Activated CD8-positive, alpha-beta T cell treated with anti-CD3 and anti-CD28 coated beads for 36 hours (primary cell): ENCODE measurements around the gene KCTD2. TPM values are rescaled to one million over a fixed set of nuclear protein-coding genes. Genes with fewer than 3 reads are reported as not detected.
"Not testable (repeated sequence)": the region's sequence is repeated elsewhere in the genome, so short reads cannot be mapped to it uniquely, and the experiment has no call there.

ENCODE experiments used
- ATAC-seq: fragments of 200-7000 bp; cut with Tn5 transposase; one replicate; pipeline ENCODE4 v1.10.0; 2021; ENCODE audit warnings: mild to moderate bottlenecking, moderate library complexity
- CTCF ChIA-PET: fragments of 350-600 bp; sonication (Branson Sonifier 250); formaldehyde crosslinking; loops from one replicate; lab custom pipeline; 2021; ENCODE audit warnings: antibody characterized with exemption; lab: Charles Lee
- POLR2A ChIA-PET: fragments of 350-600 bp; sonication (Branson Sonifier 250); formaldehyde crosslinking; loops from one replicate; lab custom pipeline; 2021; ENCODE audit warnings: antibody characterized with exemption; lab: Charles Lee
- DNase-seq: peaks from one replicate; pipeline ENCODE4 v3.0.0-alpha.2; 2020
- H3K27ac Mint-ChIP-seq: one replicate; pipeline ENCODE4 v1.8.0; 2021; ENCODE audit warnings: mild to moderate bottlenecking, mixed read lengths
- H3K27me3 Mint-ChIP-seq: one replicate; pipeline ENCODE4 v1.8.0; 2021; ENCODE audit warnings: mixed read lengths
- H3K36me3 Mint-ChIP-seq: one replicate; pipeline ENCODE4 v1.8.0; 2021; ENCODE audit warnings: low read depth, mixed read lengths
- H3K4me1 Mint-ChIP-seq: one replicate; pipeline ENCODE4 v1.8.0; 2021; ENCODE audit warnings: low read depth, mixed read lengths
- H3K4me3 Mint-ChIP-seq: one replicate; pipeline ENCODE4 v1.8.0; 2021; ENCODE audit warnings: mild to moderate bottlenecking, moderate library complexity, mixed read lengths
- H3K9me3 Mint-ChIP-seq: one replicate; pipeline ENCODE4 v1.8.0; 2021; ENCODE audit warnings: mixed read lengths
- intact Hi-C: fragments of 100-400 bp; cut with micrococcal nuclease; formaldehyde crosslinking; loops from one replicate; pipeline ENCODE4 v1.10.0; 2022
- total RNA-seq, 2 experiments: library from RNA; stranded (reverse); gene quantifications; one replicate each; pipeline ENCODE4 v1.2.3, GENCODE V29; 2021
- TF ChIP-seq, protein P1 (sequence below): fragments of 200-600 bp; IDR thresholded peaks from one replicate; pipeline ENCODE4 v1.8.0; 2022; ENCODE audit warnings: antibody characterized with exemption, mild to moderate bottlenecking

The KCTD2 gene
- total RNA-seq, 2 experiments from 2014 or later: 10.5 to 11.4 TPM

DNA sequence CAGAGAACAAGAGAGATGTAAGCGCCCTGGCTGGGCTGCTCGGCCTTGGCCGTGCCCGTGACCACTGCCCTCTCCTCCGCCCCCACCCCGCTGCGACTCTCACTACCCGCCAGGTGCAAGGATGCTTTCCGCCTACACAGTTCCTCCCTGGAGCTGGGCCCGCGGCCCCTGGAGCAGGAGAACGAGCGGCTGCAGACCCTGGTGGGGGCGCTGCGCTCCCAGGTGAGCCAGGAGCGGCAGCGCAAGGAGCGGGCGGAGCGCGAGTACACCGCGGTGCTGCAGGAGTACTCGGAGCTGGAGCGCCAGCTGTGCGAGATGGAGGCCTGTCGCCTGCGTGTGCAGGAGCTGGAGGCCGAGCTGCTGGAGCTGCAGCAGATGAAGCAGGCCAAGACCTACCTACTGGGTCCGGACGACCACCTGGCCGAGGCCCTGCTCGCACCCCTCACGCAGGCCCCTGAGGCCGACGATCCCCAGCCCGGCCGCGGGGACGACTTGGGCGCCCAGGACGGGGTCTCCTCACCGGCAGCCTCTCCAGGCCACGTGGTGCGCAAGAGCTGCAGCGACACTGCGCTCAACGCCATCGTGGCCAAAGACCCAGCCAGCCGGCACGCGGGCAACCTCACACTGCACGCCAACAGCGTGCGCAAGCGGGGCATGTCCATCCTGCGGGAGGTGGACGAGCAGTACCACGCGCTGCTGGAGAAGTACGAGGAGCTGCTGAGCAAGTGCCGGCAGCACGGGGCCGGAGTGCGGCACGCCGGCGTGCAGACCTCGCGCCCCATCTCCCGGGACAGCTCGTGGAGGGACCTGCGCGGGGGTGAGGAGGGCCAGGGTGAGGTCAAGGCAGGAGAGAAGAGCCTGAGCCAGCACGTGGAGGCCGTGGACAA lies 43.7 kb upstream of the KCTD2 start:
- no peak for ATAC-seq
- TF ChIP-seq, protein P1, sequence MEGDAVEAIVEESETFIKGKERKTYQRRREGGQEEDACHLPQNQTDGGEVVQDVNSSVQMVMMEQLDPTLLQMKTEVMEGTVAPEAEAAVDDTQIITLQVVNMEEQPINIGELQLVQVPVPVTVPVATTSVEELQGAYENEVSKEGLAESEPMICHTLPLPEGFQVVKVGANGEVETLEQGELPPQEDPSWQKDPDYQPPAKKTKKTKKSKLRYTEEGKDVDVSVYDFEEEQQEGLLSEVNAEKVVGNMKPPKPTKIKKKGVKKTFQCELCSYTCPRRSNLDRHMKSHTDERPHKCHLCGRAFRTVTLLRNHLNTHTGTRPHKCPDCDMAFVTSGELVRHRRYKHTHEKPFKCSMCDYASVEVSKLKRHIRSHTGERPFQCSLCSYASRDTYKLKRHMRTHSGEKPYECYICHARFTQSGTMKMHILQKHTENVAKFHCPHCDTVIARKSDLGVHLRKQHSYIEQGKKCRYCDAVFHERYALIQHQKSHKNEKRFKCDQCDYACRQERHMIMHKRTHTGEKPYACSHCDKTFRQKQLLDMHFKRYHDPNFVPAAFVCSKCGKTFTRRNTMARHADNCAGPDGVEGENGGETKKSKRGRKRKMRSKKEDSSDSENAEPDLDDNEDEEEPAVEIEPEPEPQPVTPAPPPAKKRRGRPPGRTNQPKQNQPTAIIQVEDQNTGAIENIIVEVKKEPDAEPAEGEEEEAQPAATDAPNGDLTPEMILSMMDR: no peak
- ChIA-PET CTCF (interaction anchor here (1.7 to 10.9 kb wide), 3 partner anchors 9 to 212 kb away, joined by 5 to 122 read pairs (median 6); partner anchors contain the start of gene MRPL58), POLR2A (interaction anchor here (1.0 to 1.2 kb wide), 2 partner anchors 9 kb away, joined by 6 read pairs; partner anchors contain the start of gene MRPL58)
- no peak for DNase-seq
- H3K4me3 Mint-ChIP-seq: no peak overlapping the region
- H3K27me3 Mint-ChIP-seq: no peaks in the 10 kb centered on the region
- no peaks in the 10 kb centered on the region for H3K36me3 Mint-ChIP-seq
- H3K9me3 Mint-ChIP-seq: no peaks in the 10 kb centered on the region
- H3K27ac Mint-ChIP-seq: no peak overlapping the region
- intact Hi-C loops: no loop called here
- peaks cover 7% of the 10 kb centered on the region for H3K4me1 Mint-ChIP-seq

DNA sequence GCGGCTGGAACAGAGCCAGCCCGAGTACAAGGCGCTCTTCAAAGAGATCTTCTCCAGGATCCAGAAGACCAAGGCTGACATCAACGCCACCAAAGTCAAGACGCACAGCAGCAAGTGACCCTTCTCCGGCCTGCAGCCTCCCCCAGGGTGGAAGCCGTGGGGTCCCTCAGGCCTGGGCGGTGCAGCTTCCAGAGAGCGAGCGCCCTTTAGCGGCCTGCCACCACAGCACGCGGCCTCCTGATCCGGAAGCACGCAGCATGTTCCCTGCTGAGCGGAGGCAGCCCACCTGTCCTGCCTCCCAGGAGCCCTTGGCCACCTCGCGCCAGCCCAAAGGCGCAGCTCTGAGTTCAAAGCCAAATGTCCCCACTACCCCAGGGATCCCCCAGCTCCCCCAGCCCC lies 43.1 kb upstream of the KCTD2 start:
- TF ChIP-seq, protein P1: no peak
- Mint-ChIP-seq H3K9me3 (no peaks in the 10 kb centered on the region), H3K4me3 (no peak overlapping the region), H3K27ac (no peak overlapping the region), H3K4me1 (peaks cover 4% of the 10 kb centered on the region), H3K27me3 (no peaks in the 10 kb centered on the region), H3K36me3 (no peaks in the 10 kb centered on the region)
- ATAC-seq: no peak
- intact Hi-C loops: no loop called here
- DNase-seq: no peak
- ChIA-PET POLR2A (interaction anchor here (1.2 kb wide), 1 partner anchor 8 kb away, joined by 6 read pairs; the partner anchor contains the start of gene MRPL58), CTCF (interaction anchor here (0.8 to 10.9 kb wide), 3 partner anchors 8 to 42 kb away, joined by 3 to 122 read pairs (median 5); partner anchors contain the start of gene MRPL58)

DNA sequence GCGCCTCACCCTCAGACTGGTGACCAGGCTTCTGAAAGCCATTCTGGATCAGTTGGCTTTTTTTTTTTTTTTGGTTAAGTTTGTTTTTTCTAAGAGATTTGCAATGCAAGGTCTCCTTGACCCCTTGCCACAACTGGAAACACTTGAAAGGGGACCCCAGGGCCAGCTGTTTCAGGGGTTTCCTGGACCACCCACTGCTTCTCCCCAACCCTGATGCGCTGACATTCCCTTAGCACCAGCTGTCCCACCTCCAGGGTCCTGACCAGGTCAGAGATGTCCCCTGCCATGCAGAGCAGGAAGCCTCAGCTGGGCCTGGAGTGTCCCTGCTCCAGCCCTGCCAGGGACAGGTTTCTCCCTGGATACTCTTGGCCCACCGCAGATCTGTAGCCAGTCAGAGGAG lies 42.7 kb upstream of the KCTD2 start:
- no peaks in the 10 kb centered on the region for H3K36me3 Mint-ChIP-seq
- TF ChIP-seq, protein P1: no peak
- ChIA-PET CTCF (interaction anchor here (0.8 to 10.9 kb wide), 3 partner anchors 8 to 43 kb away, joined by 3 to 122 read pairs (median 5); partner anchors contain the start of gene MRPL58), POLR2A (interaction anchor here (1.2 kb wide), 1 partner anchor 8 kb away, joined by 6 read pairs; the partner anchor contains the start of gene MRPL58)
- H3K27ac Mint-ChIP-seq: no peak overlapping the region
- H3K4me3 Mint-ChIP-seq: no peak overlapping the region
- H3K4me1 Mint-ChIP-seq: peaks cover 4% of the 10 kb centered on the region
- H3K9me3 Mint-ChIP-seq: no peaks in the 10 kb centered on the region
- H3K27me3 Mint-ChIP-seq: no peaks in the 10 kb centered on the region
- DNase-seq (no peak), ATAC-seq (no peak)
- intact Hi-C loops: no loop called here

DNA sequence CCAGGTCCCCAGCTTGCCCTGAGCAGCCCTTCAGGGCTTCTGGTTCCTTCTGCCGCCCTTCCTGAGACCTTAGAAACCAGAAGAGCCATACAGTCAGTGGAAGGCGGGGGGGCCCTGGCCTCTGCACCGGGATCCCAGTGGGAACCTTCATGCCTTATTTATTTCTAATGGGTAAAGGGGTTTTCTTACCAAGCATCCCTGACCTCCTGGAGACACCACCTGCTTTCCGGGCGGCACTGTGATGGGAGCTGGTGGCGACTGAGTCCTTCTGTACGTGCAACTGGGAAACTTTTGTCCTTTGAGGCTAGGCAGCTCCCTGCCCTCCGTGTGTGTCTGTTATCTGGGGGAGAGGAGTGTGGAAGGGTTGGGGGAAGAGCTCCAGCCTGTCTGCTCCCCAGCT lies 41.7 kb upstream of the KCTD2 start:
- no peak overlapping the region for H3K27ac Mint-ChIP-seq
- TF ChIP-seq, protein P1: no peak
- no peak for DNase-seq
- no peak for ATAC-seq
- H3K27me3 Mint-ChIP-seq: no peaks in the 10 kb centered on the region
- peaks cover 4% of the 10 kb centered on the region for H3K4me1 Mint-ChIP-seq
- H3K36me3 Mint-ChIP-seq: no peaks in the 10 kb centered on the region
- no peak overlapping the region for H3K4me3 Mint-ChIP-seq
- CTCF ChIA-PET: interaction anchor here (1.4 to 10.9 kb wide), 2 partner anchors 17 to 44 kb away, joined by 3 to 122 read pairs; no protein-coding TSS in a partner anchor
- intact Hi-C loops: no loop called here
- H3K9me3 Mint-ChIP-seq: no peaks in the 10 kb centered on the region
- POLR2A ChIA-PET: interaction anchor here (0.6 kb wide), 1 partner anchor 573 kb away, joined by 3 read pairs; no protein-coding TSS in a partner anchor

DNA sequence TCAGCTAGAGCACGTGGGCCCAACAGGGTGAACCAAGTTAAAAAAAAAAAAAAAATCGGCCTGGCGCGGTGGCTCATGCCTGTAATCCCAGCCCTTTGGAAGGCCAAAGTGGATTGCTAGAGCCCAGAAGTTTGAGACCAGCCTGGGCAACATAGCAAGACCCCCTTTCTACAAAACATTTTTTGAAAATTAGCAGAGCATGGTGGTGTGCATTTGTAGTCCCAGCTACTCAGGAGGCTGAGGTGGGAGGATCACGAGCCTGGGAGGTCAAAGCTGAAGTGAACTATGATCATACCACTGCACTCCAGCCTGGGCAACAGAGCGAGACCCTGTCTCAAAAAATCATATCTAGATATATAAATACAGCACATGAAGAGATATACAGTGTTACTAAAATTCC lies 40.9 kb upstream of the KCTD2 start:
- CTCF ChIA-PET: interaction anchor here (0.9 to 10.9 kb wide), 3 partner anchors 17 to 44 kb away, joined by 3 to 122 read pairs (median 3); no protein-coding TSS in a partner anchor
- intact Hi-C loops, H3K4me1 Mint-ChIP-seq, H3K9me3 Mint-ChIP-seq, DNase-seq, H3K27ac Mint-ChIP-seq, H3K27me3 Mint-ChIP-seq, H3K36me3 Mint-ChIP-seq, ATAC-seq, H3K4me3 Mint-ChIP-seq: not testable (repeated sequence)
- POLR2A ChIA-PET: interaction anchor here (0.6 kb wide), 1 partner anchor 572 kb away, joined by 3 read pairs; no protein-coding TSS in a partner anchor
